ENCODE data around the gene EPHA2.

DNA sequence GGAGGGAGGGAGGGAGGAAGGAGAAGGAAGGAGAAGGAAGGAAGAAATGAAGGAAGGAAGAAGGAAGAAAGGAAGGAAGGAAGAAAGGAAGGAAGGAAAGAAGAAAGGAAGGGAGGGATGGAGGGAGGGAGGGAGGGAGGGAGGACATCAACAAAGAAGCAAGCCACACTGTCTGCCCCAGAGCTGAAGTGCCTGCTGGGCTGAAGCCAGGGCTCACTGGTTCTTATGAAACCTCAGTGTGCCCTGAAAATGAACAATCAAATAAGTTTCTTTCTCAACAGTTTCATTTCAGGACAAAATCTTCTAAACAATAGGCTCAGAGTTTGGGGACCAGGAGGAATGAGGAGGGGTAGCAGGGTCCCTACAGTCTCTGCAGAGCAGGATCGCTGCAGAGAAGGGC is 35.4 kb upstream of the EPHA2 start:
- no peak for TF ChIP-seq POLR2A (IDR thresholded peaks at IDR 0.05; ENCODE audit: low read depth, low read length)
- TF ChIP-seq EZH2 (IDR thresholded peaks at IDR 0.05; ENCODE audit: borderline replicate concordance, low read depth, low read length, severe bottlenecking) = no peak
- no peak for TF ChIP-seq POLR2AphosphoS5 (IDR thresholded peaks at IDR 0.05; ENCODE audit: insufficient read depth, low read depth, low read length)
- TF ChIP-seq, protein P1, sequence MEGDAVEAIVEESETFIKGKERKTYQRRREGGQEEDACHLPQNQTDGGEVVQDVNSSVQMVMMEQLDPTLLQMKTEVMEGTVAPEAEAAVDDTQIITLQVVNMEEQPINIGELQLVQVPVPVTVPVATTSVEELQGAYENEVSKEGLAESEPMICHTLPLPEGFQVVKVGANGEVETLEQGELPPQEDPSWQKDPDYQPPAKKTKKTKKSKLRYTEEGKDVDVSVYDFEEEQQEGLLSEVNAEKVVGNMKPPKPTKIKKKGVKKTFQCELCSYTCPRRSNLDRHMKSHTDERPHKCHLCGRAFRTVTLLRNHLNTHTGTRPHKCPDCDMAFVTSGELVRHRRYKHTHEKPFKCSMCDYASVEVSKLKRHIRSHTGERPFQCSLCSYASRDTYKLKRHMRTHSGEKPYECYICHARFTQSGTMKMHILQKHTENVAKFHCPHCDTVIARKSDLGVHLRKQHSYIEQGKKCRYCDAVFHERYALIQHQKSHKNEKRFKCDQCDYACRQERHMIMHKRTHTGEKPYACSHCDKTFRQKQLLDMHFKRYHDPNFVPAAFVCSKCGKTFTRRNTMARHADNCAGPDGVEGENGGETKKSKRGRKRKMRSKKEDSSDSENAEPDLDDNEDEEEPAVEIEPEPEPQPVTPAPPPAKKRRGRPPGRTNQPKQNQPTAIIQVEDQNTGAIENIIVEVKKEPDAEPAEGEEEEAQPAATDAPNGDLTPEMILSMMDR (IDR thresholded peaks at IDR 0.05; ENCODE audit: extremely low read depth in 1 of 2, insufficient read depth in 1 of 2, low read depth in 1 of 2, low read length in 2 of 2) = no peak
- TF ChIP-seq MYC (IDR thresholded peaks at IDR 0.05; ENCODE audit: low read depth, low read length) = no peak
- TF ChIP-seq, protein P2, sequence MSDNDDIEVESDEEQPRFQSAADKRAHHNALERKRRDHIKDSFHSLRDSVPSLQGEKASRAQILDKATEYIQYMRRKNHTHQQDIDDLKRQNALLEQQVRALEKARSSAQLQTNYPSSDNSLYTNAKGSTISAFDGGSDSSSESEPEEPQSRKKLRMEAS (IDR thresholded peaks at IDR 0.05; ENCODE audit: insufficient read depth, insufficient read length) = no peak

All from endothelial cell of umbilical vein (primary cell).